Superior temporal gyrus (tissue), 1 donor: ENCODE results near the gene IAPP.
"Not testable (repeated sequence)": the region's sequence is repeated elsewhere in the genome, so short reads cannot be mapped to it uniquely, and the experiment has no call there.

ENCODE experiments used
- DNase-seq: peaks from one replicate; pipeline ENCODE4 v3.0.0-alpha.2; 2016; ENCODE audit errors: extremely low spot score

IAPP gene

DNA sequence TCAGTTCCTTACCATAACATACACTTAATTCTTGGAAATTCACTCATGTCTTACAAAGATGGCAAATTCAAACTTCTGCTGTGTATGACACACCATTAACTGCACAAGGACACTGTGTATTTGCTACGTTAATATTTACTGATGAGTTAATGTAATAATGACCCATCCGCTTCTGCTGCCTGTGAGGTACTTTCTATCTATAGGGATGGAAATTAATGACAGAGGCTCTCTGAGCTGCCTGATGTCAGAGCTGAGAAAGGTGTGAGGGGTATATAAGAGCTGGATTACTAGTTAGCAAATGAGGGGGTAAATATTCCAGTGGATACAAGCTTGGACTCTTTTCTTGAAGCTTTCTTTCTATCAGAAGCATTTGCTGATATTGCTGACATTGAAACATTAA lies at the start of gene IAPP:
TSS of gene IAPP (plus strand) at position 301 of the 400 bp plus-strand sequence. CDS start 450 bp downstream, outside the sequence.
- no peak for DNase-seq

DNA sequence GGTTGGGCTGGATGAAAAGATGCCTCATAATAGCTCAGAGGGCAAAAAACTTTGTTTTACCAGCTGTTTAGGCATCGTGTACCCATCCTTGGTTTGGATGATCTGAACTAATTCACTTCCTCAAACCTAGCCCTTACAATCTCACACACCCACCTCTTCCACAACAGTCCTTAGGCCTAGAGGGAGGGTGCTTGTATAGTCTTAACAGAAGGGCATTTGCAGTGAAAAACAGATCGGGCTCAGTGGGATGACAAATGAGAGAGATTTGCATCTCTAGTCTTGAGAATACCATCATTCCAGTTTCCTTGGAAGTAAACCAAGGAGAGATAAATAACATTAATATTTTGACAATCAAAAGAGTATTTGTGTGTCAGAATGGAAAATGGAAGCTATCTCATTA lies 49.0 kb upstream of the IAPP start:
- peak; percentile 71 for DNase-seq

DNA sequence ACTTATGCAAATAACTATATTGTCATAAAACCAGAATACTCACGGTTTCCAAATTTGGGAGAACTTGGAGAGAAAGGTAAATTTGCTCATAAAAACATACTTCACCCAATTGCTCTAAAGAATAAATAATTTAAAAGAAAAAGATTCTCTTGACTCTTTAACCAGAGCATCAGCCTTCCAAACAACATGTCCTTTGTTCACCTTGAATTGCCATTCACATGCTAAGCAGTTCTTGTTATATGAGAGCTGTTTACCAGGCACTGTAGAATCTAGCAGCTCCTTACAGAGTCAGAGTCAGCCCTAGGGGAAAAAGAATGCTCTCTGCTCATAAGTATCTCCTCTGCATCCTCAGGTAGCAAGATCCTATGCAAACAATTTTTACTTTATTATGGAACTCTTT lies 48.2 kb upstream of the IAPP start:
- peak; percentile 92 for DNase-seq

DNA sequence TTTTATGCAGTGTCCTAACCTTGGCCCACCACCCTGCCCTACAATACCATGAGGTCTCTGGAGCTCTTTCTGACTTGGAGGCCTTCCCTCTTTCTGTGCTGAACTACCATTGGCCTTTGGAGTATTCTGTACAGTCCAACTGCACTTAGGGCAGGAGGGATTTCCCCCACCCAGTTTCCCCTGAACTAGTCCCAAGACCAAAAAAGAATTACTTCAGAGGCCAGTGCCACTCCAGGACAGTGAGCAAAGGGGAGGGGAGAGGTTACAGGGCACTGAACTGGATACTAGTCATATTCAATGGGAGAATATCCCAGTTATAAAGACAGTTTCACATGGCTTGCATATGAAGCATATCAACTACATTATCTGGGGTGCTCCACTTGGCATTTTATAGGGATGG lies 44.1 kb upstream of the IAPP start:
- no peak for DNase-seq

DNA sequence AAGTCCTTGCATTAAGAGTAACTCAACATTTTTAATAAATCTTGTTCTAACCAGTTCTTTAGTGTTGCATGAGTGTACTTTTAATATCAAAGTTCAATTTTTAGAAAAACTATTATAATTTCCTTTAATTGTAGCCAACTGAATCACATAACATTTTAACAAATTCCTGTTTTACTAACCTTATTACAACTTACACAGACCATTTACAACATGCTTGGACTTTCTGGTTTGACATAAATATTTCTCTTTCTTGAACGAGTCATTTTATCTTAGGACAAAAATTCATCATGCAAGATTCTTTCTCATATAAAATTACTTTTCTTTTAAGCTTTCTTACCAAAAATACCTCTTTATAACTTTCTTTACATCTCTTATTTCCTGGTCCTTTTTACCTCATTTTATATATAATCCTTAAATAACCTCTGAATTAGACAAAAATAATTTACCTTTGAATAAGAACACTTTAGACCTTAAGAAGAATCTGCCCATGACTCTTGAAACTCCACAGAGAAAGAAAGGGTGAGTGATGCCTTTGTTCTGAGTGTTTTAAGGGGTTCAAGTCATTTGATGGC lies 41.9 kb upstream of the IAPP start:
- DNase-seq = no peak

DNA sequence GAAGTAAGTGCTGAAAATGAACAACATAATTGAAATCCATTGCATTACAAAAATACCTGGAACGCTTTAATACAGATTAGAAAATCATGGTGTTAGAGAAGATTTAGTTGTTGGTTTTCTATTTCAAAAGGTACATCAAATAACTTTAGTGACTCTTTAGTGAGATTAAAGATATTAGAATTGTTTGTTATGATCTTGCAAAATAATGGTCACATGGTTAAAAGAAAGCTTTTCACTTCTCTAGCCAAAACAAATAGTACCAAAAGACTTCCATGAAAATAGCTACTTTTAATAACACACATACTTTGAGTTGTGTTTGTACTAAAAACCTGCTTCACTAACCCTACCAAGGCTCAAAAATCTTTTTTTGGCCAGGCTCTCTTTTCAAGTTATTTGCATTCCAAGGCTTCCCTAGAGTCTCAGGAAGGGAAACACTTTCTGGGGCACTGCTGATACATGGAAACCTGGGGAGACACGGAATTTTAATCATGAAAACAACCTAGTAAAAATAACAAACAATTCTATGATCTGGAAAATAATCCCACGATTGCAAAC lies 37.9 kb upstream of the IAPP start, which contains the start of gene SLCO1A2:
TSS of gene SLCO1A2 (minus strand) at position 147 of the 555 bp plus-strand sequence. CDS start 270 bp downstream, outside the sequence.
- no peak for DNase-seq

DNA sequence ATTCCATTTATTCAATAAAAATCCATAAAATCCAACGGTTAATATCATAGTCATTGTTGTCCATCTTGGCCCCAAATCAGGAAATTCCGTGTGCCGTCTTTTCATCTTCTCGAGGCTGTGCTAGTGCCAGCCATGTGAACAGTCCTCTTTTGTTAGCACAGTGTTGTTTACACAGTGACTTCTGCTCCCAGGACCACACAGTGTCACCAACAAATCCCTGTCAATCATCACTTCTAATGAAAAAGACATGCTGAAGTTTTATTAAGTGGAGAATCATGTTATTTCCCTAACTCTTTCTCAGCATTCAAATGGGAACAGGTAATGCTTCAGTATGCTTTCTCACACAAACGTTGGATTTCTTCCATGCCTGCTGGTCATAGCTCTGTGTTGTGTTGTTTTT lies 36.0 kb upstream of the IAPP start:
- DNase-seq = peak; percentile 95

DNA sequence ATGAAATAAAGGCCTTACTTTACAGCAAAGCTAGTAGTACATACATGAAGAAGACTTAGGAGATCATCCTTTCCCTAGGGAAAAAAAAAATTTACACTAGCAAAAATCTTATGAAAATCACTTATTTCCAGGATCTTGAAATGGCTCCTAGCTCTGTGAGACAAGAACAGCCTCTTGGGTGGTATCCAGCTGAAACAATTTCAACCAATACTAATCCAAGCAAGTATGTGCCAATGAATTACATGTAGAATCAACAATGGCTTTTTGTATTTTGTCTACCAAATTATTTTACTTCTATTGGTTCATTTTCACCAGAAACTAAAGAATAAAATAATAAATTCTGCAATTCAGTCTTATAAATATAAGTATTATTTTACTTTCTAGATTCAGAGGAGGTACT lies 35.2 kb upstream of the IAPP start:
- DNase-seq = peak; percentile 96

DNA sequence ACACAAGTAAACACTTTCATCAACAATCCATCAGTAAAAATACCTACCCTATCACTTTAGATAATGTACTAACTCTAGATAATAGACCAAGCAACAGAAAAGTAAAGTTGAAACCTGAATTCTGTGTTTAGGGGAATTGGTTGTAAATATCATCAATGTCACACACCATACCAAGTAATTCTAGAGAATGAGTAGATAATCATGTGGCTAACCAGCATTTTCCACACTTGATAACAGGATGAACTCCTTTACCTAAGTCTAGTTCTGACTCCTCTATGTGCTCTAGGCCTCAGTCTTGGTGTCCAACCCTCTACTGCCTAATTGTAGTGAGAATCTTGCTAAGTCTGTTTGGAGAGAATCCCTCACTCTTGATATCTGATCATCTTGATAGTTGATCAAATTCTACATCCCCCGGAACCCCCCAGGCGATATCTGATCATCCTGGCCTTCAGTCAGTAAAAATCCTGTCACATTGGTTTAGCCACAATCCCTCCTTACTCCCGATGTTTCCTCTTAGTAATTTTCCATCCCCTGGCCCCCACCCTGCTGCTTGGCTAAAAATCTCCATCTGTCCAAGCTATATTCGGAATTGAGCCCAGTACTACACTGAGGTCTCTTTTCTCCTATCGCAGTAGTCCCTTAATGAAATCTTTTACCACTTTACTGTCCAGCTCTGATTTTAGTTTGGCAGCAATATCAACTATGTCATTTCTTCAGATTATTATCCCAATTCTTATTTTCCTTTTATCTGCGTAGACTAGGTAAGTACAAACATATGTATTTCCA lies 34.5 kb upstream of the IAPP start:
- peak; percentile 79 for DNase-seq

DNA sequence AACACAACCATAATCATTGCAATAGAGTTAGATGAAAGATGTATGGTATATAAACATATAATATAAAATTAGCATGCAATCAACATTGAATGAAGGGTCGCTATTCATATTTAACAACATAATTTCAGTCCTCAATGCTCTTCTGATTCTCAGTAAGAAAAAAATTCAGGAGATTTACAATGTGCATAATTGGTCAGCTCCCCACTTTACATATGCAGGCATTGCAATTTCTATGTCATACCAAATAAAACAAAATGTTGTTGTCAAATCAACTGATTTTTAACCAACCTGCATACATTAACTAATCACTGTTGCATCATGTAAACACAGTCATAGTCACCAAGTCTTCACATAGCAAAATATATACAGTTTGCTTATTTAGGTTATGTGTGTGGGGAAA lies 32.8 kb upstream of the IAPP start:
- DNase-seq = no peak

DNA sequence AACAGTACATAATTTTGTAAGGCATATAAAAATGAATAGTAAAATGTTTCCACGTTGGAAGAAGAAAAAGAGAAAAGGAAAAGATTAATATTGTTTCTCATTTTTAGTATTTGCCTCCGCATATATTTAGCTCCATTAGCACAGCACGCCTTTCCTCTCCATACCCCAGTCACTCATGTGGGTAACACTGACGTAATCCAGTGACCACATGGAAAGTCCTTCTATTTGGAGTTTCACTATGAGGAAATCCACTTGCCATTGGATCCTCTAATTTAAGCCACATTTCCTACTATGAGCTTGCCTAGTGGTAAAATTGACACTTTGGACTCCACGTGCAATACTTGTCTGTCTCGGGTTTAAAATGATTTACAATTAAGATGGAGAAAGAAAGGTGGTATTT lies 32.3 kb upstream of the IAPP start:
- DNase-seq = no peak

DNA sequence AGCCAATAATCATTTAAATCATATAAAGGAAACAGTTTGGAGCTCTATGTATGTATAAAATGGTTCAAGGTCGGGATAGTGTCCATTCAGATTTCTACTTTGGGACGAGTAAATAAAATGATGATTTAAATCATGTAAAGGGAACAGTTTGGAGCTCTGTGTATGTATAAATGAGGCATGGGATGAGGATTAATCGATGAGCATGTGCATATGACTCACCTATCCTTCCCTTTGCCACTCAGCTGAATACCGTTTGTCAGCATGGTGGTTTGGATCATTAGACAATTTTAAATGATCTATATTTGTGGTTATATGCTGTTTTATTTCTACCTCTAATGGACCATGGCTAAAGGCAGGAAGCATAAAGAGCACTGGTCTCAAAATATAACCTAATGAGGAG lies 30.9 kb upstream of the IAPP start:
- DNase-seq = no peak

DNA sequence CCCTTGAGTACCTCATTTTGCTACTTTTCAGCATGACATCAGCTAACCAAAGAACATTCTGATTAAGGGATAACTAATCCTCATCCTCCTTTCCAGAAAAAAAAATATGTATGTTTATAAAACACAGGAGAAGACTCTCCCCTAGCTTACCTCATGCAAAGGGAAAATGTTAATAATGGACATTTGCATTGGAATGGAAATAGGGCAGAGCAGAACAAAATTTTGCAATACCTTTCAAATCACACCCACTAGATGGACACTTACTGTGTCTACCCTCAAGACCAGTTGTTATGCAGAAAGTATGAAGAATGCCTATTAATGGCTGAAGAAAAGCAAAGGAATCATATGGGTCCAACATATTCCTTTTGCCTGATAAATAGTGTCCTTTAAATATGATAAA lies 29.1 kb upstream of the IAPP start:
- DNase-seq = no peak

DNA sequence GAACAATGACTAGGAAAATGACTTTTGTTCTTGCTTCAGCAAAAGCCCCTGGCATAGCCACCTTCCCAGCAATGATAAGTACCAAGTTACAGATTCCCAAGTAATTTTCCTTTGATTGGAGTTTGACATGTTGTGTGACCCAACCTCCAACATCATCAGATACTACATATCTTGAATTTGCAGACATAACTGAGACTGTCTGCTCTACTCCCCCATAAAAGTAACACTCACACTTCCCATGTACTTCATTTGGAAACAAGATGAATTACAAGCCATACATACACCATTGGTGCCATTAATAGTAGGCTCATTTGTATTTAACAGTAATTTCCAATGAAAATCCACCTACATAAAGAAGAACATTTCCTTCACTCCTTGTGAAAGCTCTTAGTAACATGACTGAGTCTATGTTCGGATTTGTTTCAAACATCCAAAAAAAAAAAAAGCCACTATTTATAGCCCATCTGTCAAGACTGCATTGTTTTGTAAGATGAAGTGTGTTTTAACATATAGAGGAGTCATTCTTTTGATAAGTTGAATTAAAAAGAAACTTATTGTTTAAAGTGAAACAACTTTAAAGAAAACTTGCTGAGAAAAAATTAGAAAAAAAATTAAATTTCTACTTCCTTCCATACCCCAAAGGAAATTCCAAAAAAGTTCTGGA lies 26.0 kb upstream of the IAPP start:
- no peak for DNase-seq

DNA sequence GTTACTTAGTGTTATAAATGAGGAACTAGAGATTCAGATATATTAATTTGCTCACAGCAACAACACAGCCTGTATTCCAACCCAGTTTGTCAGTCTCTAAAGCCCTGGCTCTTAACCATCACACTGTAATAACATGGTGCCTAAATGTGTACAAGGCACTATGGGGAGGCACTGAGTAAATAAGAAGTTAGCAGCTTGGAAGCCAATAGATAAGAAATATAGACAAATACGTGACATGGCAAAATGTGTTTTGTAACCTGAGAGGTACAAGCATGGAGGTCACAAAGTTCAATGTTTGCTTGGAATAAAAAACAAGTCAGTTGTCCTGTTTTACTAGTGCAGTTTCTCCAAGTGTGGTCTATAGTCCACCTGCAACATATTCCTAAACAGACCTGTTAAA lies 21.7 kb upstream of the IAPP start:
- no peak for DNase-seq

DNA sequence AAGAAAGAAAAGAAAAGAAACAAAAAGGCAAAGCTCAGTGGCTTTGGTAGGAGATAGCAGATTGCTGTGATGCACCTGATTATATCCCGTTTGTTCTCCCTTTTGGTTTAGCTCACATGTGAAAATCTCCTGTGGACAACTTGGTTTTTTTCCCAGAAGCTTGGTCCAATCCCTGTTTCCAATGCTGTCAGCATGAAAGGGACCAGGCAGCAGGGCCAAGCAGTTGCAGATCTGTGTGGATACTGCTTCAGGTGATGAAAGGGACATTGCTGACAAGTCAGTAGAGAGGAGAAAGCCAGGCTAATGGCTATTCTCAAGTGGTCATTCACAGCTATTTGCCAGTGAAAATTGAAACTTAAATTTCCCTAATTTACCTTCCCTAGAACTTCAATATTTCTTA lies 19.2 kb upstream of the IAPP start:
- no peak for DNase-seq

DNA sequence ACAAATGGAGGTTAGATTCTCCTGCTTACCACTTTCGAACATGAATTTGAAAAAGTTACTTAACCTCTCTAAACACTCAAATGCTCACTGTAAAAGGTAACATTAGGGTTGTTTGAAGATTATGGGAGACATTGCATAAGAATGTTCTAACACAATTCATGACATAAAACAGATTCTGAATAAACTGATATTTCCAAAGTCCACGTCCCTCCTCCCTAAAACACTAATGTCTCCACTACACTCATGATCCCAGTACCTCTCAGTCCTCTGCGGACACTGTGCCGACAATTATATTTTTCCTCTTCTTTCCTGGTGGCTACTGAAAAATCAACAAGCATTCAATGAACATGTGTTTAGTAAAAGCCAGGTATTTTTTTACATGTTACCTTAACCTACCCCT lies 18.8 kb upstream of the IAPP start:
- DNase-seq = no peak

DNA sequence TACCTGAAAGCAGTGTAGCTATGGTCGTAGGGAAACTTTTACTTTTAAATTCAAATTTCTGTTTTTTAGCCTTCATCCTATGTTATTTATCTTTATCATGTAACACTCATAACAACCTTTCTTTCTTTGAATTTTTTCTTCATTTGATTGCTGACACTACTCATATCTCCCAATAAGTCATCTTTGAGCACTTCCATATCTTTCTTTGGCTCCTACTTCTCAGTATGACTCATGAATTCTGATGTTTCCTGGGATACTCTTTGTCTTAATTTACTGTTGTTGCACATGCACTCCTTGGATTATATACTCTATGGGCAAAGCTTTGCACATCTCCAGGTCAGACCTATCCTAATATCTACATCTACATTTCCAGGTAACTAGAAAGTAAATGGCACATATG lies 18.1 kb upstream of the IAPP start:
- DNase-seq = no peak

DNA sequence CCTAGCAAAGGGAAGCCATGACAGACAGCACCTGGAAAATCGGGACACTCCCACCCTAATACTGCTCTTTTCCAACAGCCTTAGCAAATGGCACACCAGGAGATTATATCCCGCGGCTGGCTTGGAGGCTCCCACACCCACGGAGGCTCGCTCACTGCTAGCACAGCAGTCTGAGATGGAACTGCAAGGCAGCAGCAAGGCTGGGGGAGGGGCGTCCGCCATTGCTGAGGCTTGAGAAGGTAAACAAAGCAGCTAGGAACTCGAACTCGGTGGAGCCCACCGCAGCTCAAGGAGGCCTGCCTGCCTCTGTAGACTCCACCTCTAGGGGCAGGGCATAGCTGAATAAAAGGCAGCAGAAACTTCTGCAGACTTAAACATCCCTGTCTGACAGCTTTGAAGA lies 12.1 kb upstream of the IAPP start:
- DNase-seq = not testable (repeated sequence)

DNA sequence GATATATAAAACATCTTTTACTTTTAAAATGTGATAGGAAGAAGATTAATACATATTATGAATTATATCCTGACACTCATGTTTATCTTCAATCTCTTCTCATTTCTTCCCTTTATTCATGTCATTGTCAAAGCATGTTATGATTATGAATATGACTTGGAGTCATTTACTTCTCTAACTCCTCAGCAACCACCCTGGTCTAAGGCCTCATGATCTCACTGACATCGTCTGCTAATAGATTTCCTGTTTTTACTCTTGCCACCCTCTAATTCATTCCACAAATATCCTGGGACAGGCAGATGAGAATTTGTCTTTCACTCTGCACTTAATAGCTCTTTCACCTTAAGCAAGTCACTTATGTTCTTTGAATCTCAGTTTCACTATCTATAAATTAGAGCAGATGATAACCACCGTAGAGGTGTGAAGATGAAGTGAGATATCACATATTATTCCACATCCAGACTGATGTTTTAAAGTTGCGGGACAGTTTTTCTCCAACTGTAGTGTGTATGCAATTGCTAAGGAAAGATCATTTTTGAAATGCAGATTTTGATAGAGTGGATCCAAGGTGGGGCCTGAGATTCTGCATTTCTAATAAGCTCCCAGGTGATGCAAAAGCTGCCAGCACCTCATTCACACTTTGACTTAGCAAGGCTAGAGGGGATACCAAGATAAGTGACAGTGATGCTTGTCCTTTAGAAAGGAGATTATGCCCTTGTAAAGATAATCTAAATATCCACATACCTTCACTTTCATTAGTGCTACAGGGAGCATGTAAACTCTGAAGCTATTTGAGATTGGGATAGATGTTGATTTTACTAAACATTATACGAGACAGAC lies 3.3 kb upstream of the IAPP start:
- DNase-seq = no peak

DNA sequence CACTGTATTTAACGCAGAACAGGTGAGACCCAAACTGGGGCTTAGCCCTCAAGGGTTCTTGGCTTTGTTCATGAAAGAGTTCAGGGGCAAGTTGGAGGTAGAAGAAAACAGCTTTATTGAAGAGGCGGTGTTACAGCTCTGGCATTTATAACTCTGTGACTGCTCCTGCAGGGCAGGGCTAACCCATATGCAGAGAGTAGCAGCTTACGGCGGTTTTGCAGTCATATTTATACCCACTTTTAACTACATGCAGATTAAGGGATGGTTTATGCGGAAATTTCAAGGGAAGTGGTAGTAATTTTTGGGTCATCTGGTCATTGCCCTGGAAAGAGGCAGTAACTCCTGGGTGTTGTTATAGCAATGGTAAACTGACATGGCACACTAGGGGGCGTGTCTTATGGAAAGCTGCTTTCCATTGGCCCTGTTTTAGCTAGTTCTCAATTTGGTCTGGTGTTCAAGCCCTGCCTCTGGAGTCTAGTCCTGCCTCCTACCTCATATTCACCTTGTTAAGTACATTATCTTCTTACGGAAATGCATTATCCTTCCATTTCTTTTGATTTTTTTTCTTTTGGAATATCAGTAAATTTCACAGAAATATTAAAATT lies 1.8 kb upstream of the IAPP start:
- DNase-seq = no peak
